ENCODE measurements around the gene NBEAL1.
"Not testable (repeated sequence)": the region's sequence is repeated elsewhere in the genome, so short reads cannot be mapped to it uniquely, and the experiment has no call there.

Gene NBEAL1

GRCh38 chr2:203014456-203015199, at the start of gene NBEAL1:
Gene NBEAL1 (plus strand): TSS chr2:203014875. CDS start chr2:203016385, 1,510 bp downstream.
- DNase-seq: peak; percentile 99
- Mint-ChIP-seq H3K27me3 (no peaks in the 10 kb centered on the region), H3K4me1 (ENCODE audit: low read depth) (peaks cover 41% of the 10 kb centered on the region), H3K4me3 (peak within 1 kb of the TSS; percentile 95), H3K27ac (peak within 1 kb of the TSS; percentile 95), H3K9me3 (no peaks in the 10 kb centered on the region), H3K36me3 (ENCODE audit: low read depth) (peaks cover 9% of the 10 kb centered on the region)

- no peaks in the 10 kb centered on the region for H3K27me3 Mint-ChIP-seq
- H3K27ac Mint-ChIP-seq: peak overlapping the region; percentile 77
- no peak for DNase-seq
- H3K4me1 Mint-ChIP-seq (ENCODE audit: low read depth): peaks cover 5% of the 10 kb centered on the region
- H3K4me3 Mint-ChIP-seq: no peak overlapping the region
- peaks cover 6% of the 10 kb centered on the region for H3K36me3 Mint-ChIP-seq (ENCODE audit: low read depth)
- H3K9me3 Mint-ChIP-seq: no peaks in the 10 kb centered on the region
Observed at GRCh38 chr2:202965810-202966460, 48.7 kb upstream of the NBEAL1 start.

- not testable (repeated sequence) for H3K4me1 Mint-ChIP-seq (ENCODE audit: low read depth); H3K4me3 Mint-ChIP-seq; DNase-seq; H3K27ac Mint-ChIP-seq; H3K9me3 Mint-ChIP-seq; H3K36me3 Mint-ChIP-seq (ENCODE audit: low read depth); H3K27me3 Mint-ChIP-seq
Observed at GRCh38 chr2:202969404-202969803, 45.3 kb upstream of the NBEAL1 start.

- Mint-ChIP-seq H3K36me3 (ENCODE audit: low read depth) (peaks cover 25% of the 10 kb centered on the region), H3K27me3 (no peaks in the 10 kb centered on the region), H3K4me3 (no peak overlapping the region), H3K27ac (no peak overlapping the region), H3K4me1 (ENCODE audit: low read depth) (no peaks in the 10 kb centered on the region), H3K9me3 (no peaks in the 10 kb centered on the region)
- DNase-seq: no peak
Observed at GRCh38 chr2:202976809-202977208, 37.9 kb upstream of the NBEAL1 start.

GRCh38 chr2:202982779-202983491, 31.7 kb upstream of the NBEAL1 start:
- Mint-ChIP-seq H3K27ac (no peak overlapping the region), H3K9me3 (no peaks in the 10 kb centered on the region), H3K36me3 (ENCODE audit: low read depth) (peaks cover 30% of the 10 kb centered on the region), H3K4me3 (no peak overlapping the region), H3K27me3 (no peaks in the 10 kb centered on the region), H3K4me1 (ENCODE audit: low read depth) (no peaks in the 10 kb centered on the region)
- no peak for DNase-seq

GRCh38 chr2:202989749-202990148, 24.9 kb upstream of the NBEAL1 start:
- Mint-ChIP-seq H3K4me1 (ENCODE audit: low read depth) (no peaks in the 10 kb centered on the region), H3K27ac (no peak overlapping the region), H3K36me3 (ENCODE audit: low read depth) (no peaks in the 10 kb centered on the region), H3K27me3 (no peaks in the 10 kb centered on the region), H3K9me3 (no peaks in the 10 kb centered on the region), H3K4me3 (no peak overlapping the region)
- no peak for DNase-seq

- Mint-ChIP-seq H3K27me3 (no peaks in the 10 kb centered on the region), H3K27ac (no peak overlapping the region), H3K4me3 (no peak overlapping the region), H3K36me3 (ENCODE audit: low read depth) (no peaks in the 10 kb centered on the region), H3K9me3 (no peaks in the 10 kb centered on the region), H3K4me1 (ENCODE audit: low read depth) (no peaks in the 10 kb centered on the region)
- DNase-seq: no peak
Observed at GRCh38 chr2:202990501-202990900, 24.2 kb upstream of the NBEAL1 start.

- H3K27ac Mint-ChIP-seq; H3K9me3 Mint-ChIP-seq; H3K27me3 Mint-ChIP-seq; H3K4me1 Mint-ChIP-seq (ENCODE audit: low read depth); DNase-seq; H3K4me3 Mint-ChIP-seq; H3K36me3 Mint-ChIP-seq (ENCODE audit: low read depth): not testable (repeated sequence)
Observed at GRCh38 chr2:202997113-202997512, 17.6 kb upstream of the NBEAL1 start.

- Mint-ChIP-seq H3K27me3 (no peaks in the 10 kb centered on the region), H3K27ac (no peak overlapping the region), H3K4me3 (no peak overlapping the region), H3K4me1 (ENCODE audit: low read depth) (no peaks in the 10 kb centered on the region), H3K36me3 (ENCODE audit: low read depth) (no peaks in the 10 kb centered on the region), H3K9me3 (no peaks in the 10 kb centered on the region)
- DNase-seq: no peak
Observed at GRCh38 chr2:203002054-203002821, 12.4 kb upstream of the NBEAL1 start.

GRCh38 chr2:203003716-203004115, 11.0 kb upstream of the NBEAL1 start:
- Mint-ChIP-seq H3K4me1 (ENCODE audit: low read depth) (no peaks in the 10 kb centered on the region), H3K4me3 (no peak overlapping the region), H3K27me3 (no peaks in the 10 kb centered on the region), H3K9me3 (no peaks in the 10 kb centered on the region), H3K36me3 (ENCODE audit: low read depth) (no peaks in the 10 kb centered on the region), H3K27ac (no peak overlapping the region)
- DNase-seq: no peak

- Mint-ChIP-seq H3K27me3 (no peaks in the 10 kb centered on the region), H3K9me3 (no peaks in the 10 kb centered on the region), H3K4me1 (ENCODE audit: low read depth) (peaks cover 43% of the 10 kb centered on the region), H3K27ac (no peak overlapping the region), H3K36me3 (ENCODE audit: low read depth) (peaks cover 9% of the 10 kb centered on the region), H3K4me3 (peak overlapping the region; percentile 33)
- no peak for DNase-seq
Observed at GRCh38 chr2:203016716-203017115, 2.0 kb downstream of the NBEAL1 start.

- peaks cover 9% of the 10 kb centered on the region for H3K36me3 Mint-ChIP-seq (ENCODE audit: low read depth)
- no peaks in the 10 kb centered on the region for H3K9me3 Mint-ChIP-seq
- no peak overlapping the region for H3K27ac Mint-ChIP-seq
- peak overlapping the region; percentile 22 for H3K4me3 Mint-ChIP-seq
- no peaks in the 10 kb centered on the region for H3K27me3 Mint-ChIP-seq
- DNase-seq: no peak
- H3K4me1 Mint-ChIP-seq (ENCODE audit: low read depth): peaks cover 45% of the 10 kb centered on the region
Observed at GRCh38 chr2:203018181-203018580, 3.5 kb downstream of the NBEAL1 start.

- Mint-ChIP-seq H3K36me3 (ENCODE audit: low read depth) (peaks cover 6% of the 10 kb centered on the region), H3K27ac (no peak overlapping the region)
Observed at GRCh38 chr2:203019142-203019541, 4.5 kb downstream of the NBEAL1 start.

GRCh38 chr2:203021991-203022390, 7.3 kb downstream of the NBEAL1 start:
- no peak overlapping the region for H3K4me3 Mint-ChIP-seq
- H3K9me3 Mint-ChIP-seq: no peaks in the 10 kb centered on the region
- H3K27me3 Mint-ChIP-seq: no peaks in the 10 kb centered on the region
- H3K27ac Mint-ChIP-seq: no peak overlapping the region
- H3K36me3 Mint-ChIP-seq (ENCODE audit: low read depth): no peaks in the 10 kb centered on the region
- H3K4me1 Mint-ChIP-seq (ENCODE audit: low read depth): peaks cover 24% of the 10 kb centered on the region
- no peak for DNase-seq

More at GRCh38 chr2:203019142-203019541, 4.5 kb downstream of the NBEAL1 start:
- Mint-ChIP-seq H3K9me3 (no peaks in the 10 kb centered on the region), H3K27me3 (no peaks in the 10 kb centered on the region), H3K4me1 (ENCODE audit: low read depth) (peaks cover 37% of the 10 kb centered on the region), H3K4me3 (no peak overlapping the region)
- DNase-seq: no peak
